Stimulated activated CD4-positive, alpha-beta T cell treated with anti-CD3 and anti-CD28 coated beads, Interleukin-2, amount 100 ng/mL, for 24 hours (primary cell): ENCODE data around the gene PICK1.
A peak's percentile ranks its signal among the peaks of the same experiment; 100 is the strongest.
"Not testable (repeated sequence)": the region's sequence is repeated elsewhere in the genome, so short reads cannot be mapped to it uniquely, and the experiment has no call there.

Experiments
- DNase-seq, 2 donors: peaks; one replicate each; pipeline ENCODE4 v3.0.0-alpha.2; 2020

PICK1 gene

DNA sequence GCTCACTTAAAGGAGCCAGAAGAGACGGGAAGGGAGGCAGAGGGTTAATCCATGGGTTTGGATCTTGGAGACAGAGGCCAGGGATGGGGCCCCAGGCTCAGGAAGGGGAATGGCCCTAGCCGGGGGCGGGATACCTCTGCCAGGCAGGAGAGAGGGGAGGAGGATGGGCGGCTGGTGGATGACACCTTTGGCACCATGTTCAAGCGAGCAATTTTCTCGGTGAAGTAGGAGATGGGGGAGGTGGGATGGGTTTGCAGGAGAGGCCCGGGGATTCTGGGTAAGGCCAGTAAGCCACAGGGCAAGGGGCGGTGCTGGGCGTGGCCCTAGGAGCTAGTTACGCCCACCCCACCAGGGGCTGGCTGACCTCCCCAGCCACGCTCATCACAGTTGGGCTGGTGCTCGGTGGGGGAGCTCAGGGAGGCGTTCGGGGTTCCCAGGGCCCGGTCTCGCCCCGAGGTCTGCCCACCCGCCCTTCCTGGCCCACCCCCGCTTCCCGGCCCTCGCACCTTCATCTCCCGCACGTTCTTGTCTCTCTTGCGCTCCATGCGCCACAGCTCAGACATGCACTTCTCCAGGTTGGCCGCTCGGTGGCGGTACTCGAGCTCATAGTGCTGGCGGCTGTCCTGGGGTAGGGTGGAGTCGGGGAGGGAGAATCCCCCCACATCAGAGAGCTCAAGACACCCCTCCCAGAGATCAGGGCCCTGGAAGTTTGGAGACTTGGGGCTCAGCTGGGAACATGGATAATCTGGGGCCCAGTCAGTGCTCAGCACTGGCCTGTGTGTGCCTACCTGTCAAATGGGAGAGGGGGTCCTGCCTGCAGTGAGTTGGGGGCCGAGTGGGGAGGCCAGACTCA is 40.6 kb downstream of the PICK1 start:
- no peak for DNase-seq

DNA sequence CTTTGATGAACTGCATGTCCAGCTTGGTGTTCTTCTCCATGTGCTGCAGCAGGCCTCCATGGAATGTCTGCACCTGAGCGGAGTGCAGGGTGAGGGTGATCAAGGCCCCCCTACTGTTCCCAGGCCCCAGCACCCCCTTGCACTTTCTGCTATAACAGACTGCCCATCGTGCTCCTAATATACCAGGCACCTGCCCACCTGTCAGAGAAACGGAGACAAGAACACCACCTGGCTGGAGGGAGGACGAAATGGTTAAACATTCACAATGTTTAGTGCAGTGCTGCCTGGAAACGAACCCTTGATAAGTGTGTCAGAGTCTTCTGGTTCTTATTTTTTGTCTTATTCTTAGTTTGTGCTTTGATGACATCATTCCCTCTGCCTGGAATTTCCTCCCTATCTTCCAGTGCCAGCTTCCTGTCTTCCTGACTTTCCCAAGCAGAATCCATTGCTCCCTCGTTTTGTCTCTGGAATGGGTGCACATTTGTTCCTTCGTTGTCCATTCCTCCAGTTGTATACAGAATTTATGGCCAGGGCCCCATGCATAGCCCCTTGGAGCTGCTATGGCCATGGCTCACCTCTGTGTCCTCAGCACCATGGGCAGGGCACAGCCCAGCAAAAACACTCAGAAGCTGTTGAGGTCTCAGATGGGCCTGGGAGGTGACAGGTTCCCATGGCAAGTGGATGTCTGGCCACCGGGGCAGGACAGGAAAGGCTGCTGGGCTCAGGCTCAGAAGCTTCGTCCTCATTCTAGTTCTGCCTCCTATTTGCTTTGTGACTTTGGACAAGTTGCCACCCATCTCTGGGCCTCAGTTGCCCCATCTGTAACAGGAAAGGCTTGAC is 41.4 kb downstream of the PICK1 start:
- no peak for DNase-seq

DNA sequence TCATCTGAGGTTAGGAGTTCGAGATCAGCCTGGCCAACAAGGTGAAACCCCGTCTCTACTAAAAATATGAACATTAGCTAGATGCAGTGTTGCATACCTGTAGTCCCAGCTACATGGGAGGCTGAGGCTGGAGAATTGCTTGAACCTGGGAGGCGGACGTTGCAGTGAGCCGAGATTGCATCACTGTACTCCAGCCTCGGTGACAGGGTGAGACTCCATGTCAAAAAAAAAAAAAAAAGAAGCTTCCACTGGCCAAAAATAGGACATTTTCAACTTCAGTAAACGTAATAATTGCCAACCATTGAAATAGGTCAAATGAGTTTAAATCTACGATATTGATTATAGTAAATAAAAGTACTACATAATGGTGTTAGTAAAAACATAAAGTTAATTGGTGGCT is 46.4 kb downstream of the PICK1 start:
- DNase-seq, result no peak

DNA sequence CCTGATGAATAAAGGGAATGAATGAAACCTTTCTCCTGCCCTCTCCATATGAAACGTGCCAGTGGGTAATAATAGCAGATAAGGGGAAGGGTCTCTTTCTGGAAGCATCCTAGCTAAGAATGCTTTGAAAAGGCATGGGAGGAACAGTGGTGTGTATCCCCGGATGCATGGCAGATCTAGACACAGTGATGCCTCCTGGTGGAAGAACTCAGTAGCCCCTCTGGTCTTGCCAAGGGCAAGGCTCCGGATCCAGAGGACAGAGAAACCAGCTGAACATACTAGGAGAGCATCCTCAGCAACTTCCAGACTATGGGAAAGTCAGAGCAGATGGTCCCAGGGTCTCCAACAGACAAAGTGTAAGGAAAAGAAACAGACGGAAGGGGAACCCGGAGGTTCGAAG is 46.9 kb downstream of the PICK1 start:
- DNase-seq, result no peak

DNA sequence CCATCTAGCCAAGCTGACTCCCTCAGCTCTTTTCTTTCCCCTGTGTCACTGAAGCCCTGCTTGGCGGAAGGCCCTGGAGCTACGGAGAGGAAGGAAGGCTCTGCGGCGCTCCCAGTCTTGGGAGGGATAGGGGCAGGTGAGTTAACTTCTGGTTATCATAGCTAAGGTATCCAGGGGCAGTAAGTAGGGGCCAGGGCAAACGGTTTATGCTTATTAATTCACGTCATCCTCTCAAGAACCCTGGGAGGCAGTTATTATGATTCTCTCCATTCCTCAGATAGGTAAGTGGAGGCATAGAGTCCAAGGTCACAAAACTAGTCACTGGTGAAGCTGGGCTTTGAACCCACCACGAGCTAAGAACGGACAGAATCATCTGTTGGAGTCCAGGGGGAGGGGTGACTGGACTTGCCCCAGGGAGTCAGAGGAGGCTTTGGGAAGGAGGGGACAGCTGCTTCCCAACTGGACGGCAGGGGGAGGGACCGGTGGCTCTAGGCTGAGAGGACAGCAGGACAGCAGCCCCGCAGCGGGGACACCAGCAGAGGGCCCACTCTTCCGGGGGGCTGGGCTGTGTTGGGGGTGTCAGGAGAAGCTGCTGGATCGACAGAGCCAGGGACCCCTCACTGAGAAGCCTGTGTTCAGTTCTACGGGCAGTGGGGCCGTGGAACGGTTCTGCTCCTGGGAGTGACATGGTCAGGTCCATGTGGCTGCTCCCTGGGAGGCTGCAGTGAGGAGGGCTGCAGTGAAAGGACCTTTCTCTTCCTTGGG is 49.8 kb downstream of the PICK1 start:
- DNase-seq, result no peak

DNA sequence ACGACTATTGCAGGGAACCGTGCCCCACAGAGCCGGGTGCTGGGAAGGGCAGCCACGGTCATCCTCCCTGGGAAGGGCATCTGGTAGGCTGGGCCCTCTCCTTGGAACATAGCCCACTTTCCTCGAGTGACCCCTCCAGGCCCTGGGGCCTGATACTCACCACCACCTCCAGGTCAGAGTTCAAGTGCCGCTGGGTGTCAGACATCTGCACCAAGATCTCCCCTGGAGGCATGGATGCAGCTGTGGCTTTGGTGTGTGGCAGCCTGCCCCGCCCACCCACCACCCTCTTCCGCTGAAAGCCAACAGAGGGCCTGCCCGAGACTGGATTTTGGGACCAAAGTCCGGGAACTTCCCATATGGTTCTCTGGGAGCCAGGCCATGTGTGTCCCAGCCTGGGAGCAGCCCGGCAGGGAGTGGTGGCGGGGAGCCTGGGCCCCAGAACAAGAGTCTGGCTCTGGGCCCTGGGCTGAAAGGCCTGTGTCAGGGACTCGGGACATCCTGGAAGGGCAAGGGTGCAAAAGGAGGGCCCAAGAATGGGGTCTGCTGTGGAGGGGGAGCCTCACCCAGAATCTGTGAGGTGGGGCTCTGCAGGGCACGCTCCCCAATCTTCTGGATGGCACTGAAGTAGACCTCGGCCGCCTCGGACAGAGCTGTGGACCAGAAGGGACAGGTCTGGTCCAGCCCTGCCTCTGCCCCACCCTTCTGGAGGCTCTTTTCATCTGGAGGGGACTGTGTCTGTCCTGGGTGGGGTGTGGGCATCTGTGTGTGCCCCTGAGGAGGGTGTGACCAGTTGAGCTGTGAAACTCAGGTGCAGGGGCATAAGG is 50.7 kb downstream of the PICK1 start:
- no peak for DNase-seq

DNA sequence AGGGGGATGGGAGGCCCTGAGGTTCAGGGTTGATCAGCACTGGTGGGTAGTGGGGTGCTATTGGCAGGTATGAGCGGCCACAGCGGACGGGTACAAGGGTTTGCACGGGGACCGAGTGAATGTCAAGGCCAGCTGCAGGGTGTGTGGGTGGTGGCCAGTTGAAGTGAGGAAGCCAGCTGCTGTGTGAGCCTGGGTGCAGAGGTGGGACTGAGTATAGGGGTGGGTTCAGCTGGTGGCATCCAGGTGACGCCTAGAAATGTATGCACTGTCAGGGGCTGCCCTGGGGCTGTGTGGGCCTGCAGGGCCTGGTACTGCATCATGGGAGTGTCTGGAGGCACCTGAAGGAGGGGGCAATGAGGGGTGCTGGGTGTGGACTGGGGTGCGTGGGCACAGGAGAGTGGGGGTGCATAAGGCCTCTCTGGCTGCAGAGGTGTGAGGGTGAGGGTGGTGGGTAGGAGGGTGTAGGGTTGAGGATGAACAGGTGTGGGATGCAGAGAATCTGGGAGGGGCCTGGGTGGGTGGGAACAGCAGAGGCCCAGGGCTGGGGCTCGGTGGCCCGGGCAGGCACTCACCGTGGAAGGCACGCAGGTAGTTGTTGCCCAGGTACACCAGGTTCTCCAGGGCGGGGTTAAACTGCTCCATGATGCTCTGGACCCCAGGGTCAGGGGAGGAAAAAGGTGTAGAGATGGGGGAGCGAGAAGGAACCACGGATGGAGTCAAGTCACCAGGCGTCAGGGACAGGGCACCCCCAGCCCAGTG is 51.5 kb downstream of the PICK1 start:
- no peak for DNase-seq

DNA sequence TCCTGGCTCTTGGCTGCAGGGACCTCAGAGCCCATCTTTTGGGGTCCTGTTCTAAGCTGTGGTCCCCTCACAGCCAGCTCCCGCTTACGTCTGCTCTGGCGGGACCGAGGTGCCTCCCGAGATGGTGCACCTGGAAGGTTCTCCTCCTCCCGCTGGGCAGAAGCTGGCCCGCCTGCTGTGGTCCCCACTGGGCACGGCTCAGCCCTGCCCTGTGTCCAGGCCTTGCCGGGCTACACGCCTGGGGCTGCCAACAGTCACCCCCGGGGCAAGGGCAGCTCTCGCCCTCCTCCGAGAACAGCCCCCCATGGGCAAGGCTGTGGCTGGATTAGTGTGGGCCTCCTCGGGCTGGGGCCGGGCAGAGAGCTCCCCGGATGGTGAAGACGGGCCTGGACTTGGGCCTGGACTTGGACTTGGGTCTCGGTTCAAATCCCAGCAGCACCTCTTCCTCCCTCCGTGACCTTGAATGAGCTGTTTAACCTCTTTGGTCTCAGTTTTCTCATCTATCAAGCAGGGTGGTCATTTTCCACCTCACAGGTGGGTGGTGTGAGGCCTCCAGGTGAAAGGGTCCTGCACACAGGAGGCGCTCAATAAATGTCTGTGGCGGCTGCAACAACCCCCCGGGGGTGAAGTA is 52.3 kb downstream of the PICK1 start:
- no peak for DNase-seq

DNA sequence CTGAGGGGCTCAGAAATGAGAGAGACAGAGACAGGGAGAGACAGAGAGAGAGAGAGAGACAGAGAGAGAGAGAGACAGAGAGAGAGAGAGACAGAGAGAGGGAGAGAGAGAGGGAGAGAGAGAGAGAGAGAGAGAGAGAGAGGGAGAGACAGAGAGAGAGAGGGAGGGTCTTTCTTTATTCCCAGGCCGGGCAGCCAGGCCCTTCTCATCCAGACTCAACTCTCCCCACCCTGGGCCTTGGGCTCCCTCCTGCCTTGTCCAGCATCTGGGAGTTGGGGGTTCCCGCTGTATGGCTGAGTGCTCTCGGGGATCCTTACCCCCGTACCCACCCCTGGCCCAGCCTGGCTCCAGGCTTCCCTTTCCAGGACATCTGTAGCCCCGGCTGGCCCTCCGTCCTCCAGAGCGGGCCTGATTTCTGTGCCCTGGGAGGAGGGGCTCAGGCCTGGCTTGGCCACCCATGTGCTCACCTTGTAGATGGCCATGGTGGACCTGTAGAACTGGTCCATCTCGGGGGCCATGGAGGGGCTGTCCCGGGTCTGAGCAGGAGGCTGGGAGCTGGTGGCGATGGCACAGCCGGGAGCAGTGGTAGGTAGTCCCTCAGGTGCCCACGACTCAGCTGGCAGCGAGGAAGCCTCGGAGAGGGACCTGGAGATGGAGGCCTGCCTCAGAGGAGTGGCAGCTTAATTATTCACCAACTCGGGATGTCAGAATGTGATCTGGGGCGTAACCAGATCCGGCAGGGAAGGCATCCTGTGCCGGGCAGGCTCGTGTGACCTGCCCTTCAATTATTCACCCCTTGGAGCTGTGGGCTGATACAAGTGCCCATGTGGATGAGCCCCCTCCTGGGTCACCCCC is 53.0 kb downstream of the PICK1 start, which contains the start of gene BAIAP2L2:
Gene BAIAP2L2, minus strand, starts transcription at position 677 of the 855 bp plus-strand sequence. Its CDS starts 159 bp downstream, at position 518.
- no peak for DNase-seq

DNA sequence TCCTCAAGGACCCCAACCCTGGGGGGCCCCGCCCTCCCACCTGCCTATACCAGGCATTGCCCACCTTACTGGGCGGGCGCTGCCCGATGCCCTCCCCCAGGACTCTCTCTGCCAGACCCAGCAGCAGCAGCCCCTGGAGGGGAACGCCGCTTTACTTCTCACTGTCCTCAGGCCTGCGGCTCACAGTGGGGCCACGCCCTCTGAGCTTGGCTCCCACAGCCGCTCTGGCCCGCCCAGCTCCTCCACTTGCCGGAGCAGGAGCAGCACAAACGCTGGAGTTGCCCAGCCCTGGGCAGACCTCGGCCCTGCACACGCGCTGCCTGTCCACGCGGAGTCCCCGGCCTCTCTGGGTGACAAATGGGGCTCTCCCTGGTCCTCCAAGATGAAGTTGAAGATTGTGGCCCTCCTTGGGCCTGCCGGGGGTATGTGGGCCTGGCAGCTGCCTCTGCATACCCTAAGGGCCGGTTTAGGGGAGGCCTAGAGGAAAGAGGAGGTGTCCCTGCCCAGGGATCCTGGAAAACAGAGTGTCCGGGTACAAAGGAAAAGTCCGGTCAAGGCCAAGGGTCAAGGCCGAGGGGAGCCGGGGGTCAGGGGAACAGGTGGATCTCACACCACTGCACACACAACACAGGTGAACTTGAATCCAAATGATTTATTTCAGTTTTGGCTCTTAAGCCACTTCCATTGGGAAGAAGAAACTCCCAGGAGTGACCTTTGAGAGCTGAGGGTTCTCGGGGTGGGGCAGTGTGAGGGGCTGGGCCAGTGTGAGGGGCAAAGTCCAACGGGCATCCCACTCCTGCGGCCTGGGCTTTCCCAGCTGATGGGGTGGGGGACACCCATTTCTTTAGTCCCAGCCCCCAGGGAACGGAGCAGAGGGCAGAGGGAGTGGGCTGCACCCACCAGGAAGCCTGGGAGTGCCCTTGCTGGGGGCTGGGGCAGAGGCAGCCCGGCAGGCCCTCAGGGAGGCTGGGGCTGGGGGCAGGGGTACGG is 54.0 kb downstream of the PICK1 start:
- DNase-seq, result no peak

DNA sequence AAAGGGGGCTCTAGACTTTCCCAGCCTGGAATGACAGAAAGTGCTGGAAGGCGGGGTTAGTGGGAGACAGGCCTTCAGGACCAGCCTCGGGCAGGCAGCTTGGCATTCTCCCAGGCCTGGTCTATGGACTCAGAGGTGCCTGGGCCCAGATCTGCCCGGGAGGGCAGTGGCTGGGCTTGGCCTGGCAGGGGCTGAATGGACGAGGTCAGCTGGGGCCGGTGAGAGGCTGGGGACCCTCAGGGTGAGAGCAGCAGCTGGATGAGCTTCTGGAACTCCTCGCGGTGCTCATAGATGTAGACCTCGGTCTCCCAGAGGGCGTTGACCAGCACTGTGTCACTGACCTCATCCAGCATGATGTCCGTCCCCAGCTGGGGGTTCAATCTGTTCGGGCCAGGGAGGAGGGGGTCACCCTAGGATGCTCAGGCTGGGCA is 54.7 kb downstream of the PICK1 start:
- DNase-seq, result no peak

DNA sequence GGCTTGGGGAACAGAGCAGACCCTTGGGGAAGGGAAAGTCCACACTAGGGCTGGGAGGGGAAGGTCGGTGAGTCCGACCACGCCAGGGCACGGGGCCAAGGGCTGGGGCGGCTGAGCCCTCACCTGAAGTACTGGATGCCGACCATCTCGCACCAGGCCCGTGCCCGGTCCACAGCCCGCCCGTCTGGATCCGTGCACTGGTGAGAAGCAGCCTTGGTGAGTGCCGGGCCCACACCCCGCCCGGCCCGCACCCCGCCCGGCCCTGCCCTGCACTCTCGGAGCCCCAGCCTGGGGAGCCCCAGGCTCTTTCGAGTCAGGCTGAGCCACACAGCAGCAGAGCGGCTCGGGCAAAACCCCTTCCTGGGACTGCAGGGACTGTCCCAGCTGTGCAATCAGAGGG is 55.2 kb downstream of the PICK1 start:
- no peak for DNase-seq

DNA sequence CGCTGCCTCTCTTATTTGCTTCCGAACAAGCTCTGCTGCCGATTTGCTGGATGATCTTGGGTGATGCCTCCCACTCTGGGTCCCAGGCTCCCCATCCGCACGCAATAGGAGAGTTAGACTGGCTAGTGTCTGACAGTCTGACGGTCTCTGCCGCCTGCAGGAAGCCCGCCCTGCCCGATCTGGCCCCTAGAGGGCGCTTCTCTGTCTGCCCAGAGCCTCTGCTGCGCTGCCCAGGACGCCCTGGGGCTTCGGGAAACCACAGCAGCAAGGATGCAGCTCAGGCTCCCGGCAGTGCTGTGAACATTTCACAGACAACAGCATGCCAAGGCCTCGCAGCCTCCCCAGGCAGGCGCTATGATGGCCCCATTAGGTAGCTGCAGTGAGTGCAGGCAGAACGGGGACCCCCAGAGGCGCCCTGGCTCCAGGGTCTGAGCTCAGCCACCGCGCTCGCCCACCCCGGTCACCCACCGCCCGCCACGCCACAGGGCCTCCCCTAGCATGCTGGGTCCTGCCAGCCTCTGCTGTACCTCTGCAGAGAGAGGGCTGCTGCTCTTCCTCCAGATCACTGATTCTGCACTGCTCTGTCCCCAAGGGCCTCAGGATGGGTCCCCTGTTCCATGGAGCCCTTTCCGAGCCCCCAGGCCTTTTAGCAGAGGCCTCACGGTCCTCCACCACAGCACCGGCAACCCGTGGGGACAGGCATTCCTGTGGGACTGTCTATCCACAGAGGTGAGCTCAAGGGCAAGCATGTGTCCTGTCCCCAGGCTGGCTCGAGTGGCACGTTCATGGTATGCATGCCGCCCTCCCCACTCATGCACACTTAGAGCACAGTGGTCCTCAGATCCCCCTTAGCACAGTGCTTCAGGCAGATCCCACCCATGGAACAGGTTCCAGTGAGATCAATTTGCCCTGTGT is 57.5 kb downstream of the PICK1 start:
- DNase-seq, result peak; percentile 85 to 86

DNA sequence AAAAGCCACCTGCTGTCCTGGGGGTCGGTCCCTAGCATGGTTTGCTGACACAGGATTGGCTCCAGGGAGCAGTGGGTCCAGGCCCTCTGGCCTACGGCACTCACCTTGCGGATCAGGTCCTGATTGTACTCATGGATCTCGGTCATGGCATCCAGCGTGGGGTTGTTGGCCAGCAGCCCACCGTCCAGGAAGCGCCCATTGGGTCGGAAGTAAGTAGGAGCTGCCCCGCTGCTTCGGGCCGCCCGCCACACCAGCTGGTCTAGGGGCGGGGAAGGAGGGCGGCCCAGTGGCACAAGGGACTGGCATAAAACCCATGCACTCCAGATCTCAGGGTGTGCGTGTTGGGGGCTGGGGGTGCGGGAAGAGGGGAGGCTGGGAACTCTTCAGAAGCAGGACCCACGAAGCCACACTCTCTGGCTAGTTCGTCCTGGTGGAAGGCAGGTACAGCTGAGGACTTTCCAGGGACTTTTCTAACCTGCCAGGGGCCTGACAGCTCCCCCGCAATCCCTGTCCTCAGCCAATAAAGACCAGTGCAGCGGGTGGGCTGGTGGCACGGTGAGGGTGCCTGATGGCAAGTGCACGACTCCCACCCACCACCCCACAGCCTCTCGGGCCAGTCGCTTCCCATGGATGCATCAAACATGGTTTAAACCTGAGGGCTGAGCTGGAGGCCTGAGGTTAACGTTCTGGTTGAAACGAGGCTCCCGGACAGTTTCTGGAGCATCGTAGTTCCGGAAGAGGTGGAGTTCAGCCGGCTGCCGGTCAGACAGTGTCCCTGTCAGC is 58.4 kb downstream of the PICK1 start:
- no peak for DNase-seq

DNA sequence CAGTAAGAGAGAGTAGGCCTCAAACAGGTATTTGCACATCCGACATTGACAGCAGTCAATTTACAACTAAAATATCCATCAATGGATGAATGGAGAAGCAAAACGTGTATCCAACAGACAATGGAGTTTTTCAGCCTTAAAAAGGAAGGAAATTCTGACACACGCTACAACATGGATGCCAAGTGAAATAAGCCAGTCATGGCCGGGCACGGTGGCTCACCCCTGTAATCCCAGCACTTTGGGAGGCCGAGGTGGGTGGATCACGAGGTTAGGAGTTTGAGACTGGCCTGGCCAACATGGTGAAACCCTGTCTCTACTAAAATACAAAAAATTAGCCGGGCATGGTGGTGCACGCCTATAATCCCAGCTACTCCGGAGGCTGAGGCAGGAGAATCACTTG is 60.4 kb downstream of the PICK1 start:
- DNase-seq, result not testable (repeated sequence)

DNA sequence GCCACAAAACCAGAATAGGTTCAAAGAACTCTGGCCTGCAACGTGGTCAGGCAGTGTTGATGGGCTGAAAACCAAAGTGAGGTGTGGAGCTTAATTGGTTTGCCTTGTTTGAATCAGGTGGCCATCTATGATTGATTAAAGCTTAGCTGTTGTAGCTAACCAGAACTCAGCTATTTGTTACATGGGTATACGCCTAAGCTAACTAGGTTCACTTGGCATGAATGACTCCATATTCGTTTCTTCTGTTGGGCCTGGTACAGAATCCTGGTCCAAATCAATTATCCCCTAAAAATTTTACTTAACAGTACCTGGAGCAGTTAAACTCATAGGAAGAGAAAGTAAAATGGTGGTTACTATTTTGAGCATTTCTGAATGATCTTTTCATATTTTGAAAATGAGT is 61.0 kb downstream of the PICK1 start:
- DNase-seq, result no peak

DNA sequence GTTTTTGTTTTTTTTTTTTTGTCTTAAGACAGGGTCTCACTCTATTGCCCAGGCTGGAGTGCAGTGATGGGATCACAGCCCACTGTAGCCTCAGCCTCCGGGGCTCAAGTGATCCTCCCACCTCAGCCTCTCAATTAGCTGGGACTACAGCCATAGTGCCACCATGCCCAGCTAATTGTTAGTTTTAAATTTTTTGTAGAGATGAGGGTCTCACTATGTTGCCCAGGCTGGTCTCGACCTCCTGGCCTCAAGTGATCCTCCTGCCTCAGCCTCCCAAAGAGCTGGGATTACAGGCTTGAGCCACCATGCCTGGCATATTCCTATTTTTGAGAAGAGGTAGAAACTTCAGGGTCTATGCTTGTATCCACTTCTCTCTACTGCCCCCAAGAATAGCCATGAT is 61.5 kb downstream of the PICK1 start:
- DNase-seq, result not testable (repeated sequence)
